Heart right ventricle (tissue), 16 donors: ENCODE measurements around the gene AP1M1. TPM values are rescaled to one million over a fixed set of nuclear protein-coding genes. Genes with fewer than 3 reads are reported as not detected.

Experiments
- ATAC-seq, 8 donors: fragments of 200-7000 bp; cut with Tn5 transposase; one replicate each; pipeline ENCODE4 v1.9.1; 2020; ENCODE audit warnings: mild to moderate bottlenecking in 8 of 8, moderate library complexity in 8 of 8, moderate number of reproducible peaks in 1 of 8
- DNase-seq, 2 donors: peaks; one replicate each; pipeline ENCODE4 v3.0.0-alpha.2; 2020
- H3K27ac ChIP-seq, 10 donors: fragments of 200-600 bp; sonication (generic) in 2 of 10; one replicate each; pipeline versions ENCODE4 v1.5.0 to v1.8.0; 2020 to 2022; ENCODE audit warnings: mild to moderate bottlenecking in 3 of 10
- H3K27me3 ChIP-seq, 7 donors: fragments of 200-600 bp; one replicate each; pipeline ENCODE4 v1.8.0; 2021 to 2022; ENCODE audit warnings: mild to moderate bottlenecking in 2 of 7
- H3K36me3 ChIP-seq, 9 donors: fragments of 200-600 bp; sonication (generic) in 1 of 9; one replicate each; pipeline versions ENCODE4 v1.5.0 to v1.8.0; 2020 to 2022; ENCODE audit warnings: mild to moderate bottlenecking in 2 of 9
- H3K4me1 ChIP-seq, 9 donors: fragments of 200-600 bp; sonication (generic) in 1 of 9; one replicate each; pipeline versions ENCODE4 v1.5.0 to v1.8.0; 2020 to 2022; ENCODE audit warnings: mild to moderate bottlenecking in 4 of 9
- H3K4me3 ChIP-seq, 10 donors: fragments of 200-600 bp; sonication (generic) in 2 of 10; one replicate each; pipeline versions ENCODE4 v1.5.0 to v1.8.0; 2020 to 2022; ENCODE audit warnings: mild to moderate bottlenecking in 7 of 10, moderate library complexity in 2 of 10
- H3K9me3 ChIP-seq, 11 donors: fragments of 200-600 bp in 10 of 11; sonication (generic) in 2 of 11; one replicate each; pipeline versions ENCODE4 v1.5.0 to v1.8.0; 2013 to 2022; ENCODE audit warnings: mild to moderate bottlenecking in 2 of 11, control low read depth in 1 of 11, moderate library complexity in 1 of 11
- CTCF ChIP-seq, 9 donors: fragments of 200-600 bp; sonication (generic) in 2 of 9; IDR thresholded peaks; one replicate each; pipeline versions ENCODE4 v1.5.0 to v1.8.0; 2021 to 2022; ENCODE audit warnings: antibody characterized with exemption in 9 of 9, mild to moderate bottlenecking in 5 of 9, moderate library complexity in 1 of 9
- WGBS, 2 donors: extraction: QIAGEN DNeasy Blood & Tissue Kit; methylation state at CpG; one replicate each; pipeline ENCODE4 v1.1.7; 2013; ENCODE audit warnings: inconsistent platforms in 1 of 2; 5-methylcytosine and 5-hydroxymethylcytosine counted together
- intact Hi-C, 10 donors: fragments of 100-400 bp; cut with DNase I; formaldehyde crosslinking; loops; one replicate each; pipeline versions ENCODE4 v1.11.1 to v1.14.2; 2022
- polyA plus RNA-seq, 2 donors: library from polyadenylated mRNA; stranded (reverse); fragments of 200-250 nt; gene quantifications; one replicate each; pipeline ENCODE4 v1.2.3, GENCODE V29; 2013
- total RNA-seq, 10 donors: library from RNA; stranded (reverse); fragmentation: NEBNext Ultra II Directional in 3 of 10; extraction: Animal tissue kit (Norgen Biotek cat#: 25700) in 3 of 10; gene quantifications; one replicate each; pipeline versions ENCODE4 v1.2.1 to v1.2.4, GENCODE V29; 2021 to 2023
- donor health status: Arrhythmogenic right ventricular cardiomyopathy.
- donor health status: ischemic (EF 13 %, LVEDD 7.1; RV severe dilation, severe dysfunction).
- donor health status: healthy with polysubstance abuse.
- donor health status: DM: no; HTN: yes; CAD: no.
- donor health status: DM: no; HTN: no; CAD: no.
- donor health status: ischemic (EF 25% LVEDD 6.9; RV normal size, moderate dysfunction).
- donor health status: ischemic (EF 25% LVEDD 5.7; RV mildly dilated, moderate dysfunction).
- donor health status: healthy.
- donor health status: DM: yes; HTN: yes; CAD: no.
- donor health status: Ischemic cardiomyopathy.
- donor health status: ischemic (EF 35%, LVEDD 5.7; RV mildly dilated, moderate dysfunction).
- donor health status: nonischemic (EF 11% LVEDD 7.7; RV severe dilation, severe dysfunction).
- donor health status: DM: yes; HTN: yes; CAD: no.
- donor health status: PGD.
- donor health status: ischemic (EF 29% LVEDD 5.4; RV normal size, mild dysfunction).
- donor health status: nonischemic (EF 23%, LVEDD 6.1; RV moderate dilation, normal function).

Gene AP1M1
- total and polyA plus RNA-seq, 12 donors = 25.5 to 79.0 (median 47.0) TPM

- no peak for DNase-seq
- Histone ChIP-seq H3K9me3 (no peaks in the 10 kb centered on the region), H3K27ac (no peak overlapping the region), H3K4me1 (peaks cover 0 to 23% (median 0%) of the 10 kb centered on the region in 9 donors), H3K4me3 (no peak overlapping the region), H3K27me3 (no peaks in the 10 kb centered on the region), H3K36me3 (peaks cover 0 to 10% (median 0%) of the 10 kb centered on the region in 9 donors)
- intact Hi-C loops = no loop called here
- no peak for ATAC-seq
- 91 to 94% methylated on average over 8 of the region's 8 CpGs for WGBS, 2 donors
- TF ChIP-seq CTCF (IDR thresholded peaks at IDR 0.05) = no peak
Observed at GRCh38 chr19:16154557-16154956, 43.2 kb upstream of the AP1M1 start.

GRCh38 chr19:16155128-16155527, 42.6 kb upstream of the AP1M1 start:
- ATAC-seq (no peak), DNase-seq (no peak)
- no peaks in the 10 kb centered on the region for H3K27me3 ChIP-seq
- no peak overlapping the region for H3K27ac ChIP-seq
- H3K9me3 ChIP-seq = no peaks in the 10 kb centered on the region
- intact Hi-C loops = no loop called here
- no peak overlapping the region for H3K4me3 ChIP-seq
- peaks cover 0 to 10% (median 0%) of the 10 kb centered on the region in 9 donors for H3K36me3 ChIP-seq
- peaks cover 0 to 18% (median 0%) of the 10 kb centered on the region in 9 donors for H3K4me1 ChIP-seq
- TF ChIP-seq CTCF (IDR thresholded peaks at IDR 0.05) = no peak
- 80 to 100% methylated on average over 1 of the region's 1 CpG for WGBS, 2 donors

GRCh38 chr19:16156904-16157303, 40.8 kb upstream of the AP1M1 start:
- intact Hi-C loops = no loop called here
- DNase-seq (no peak), ATAC-seq (no peak)
- Histone ChIP-seq H3K9me3 (no peaks in the 10 kb centered on the region), H3K27ac (no peak overlapping the region), H3K4me1 (peaks cover 0 to 4% (median 0%) of the 10 kb centered on the region in 9 donors), H3K36me3 (peaks cover 0 to 10% (median 0%) of the 10 kb centered on the region in 9 donors), H3K4me3 (no peak overlapping the region), H3K27me3 (no peaks in the 10 kb centered on the region)
- 72 to 79% methylated on average over 6 of the region's 6 CpGs for WGBS, 2 donors
- no peak for TF ChIP-seq CTCF (IDR thresholded peaks at IDR 0.05)

- no peaks in the 10 kb centered on the region for H3K9me3 ChIP-seq
- no peak overlapping the region for H3K27ac ChIP-seq
- H3K4me1 ChIP-seq = peaks cover 0 to 4% (median 0%) of the 10 kb centered on the region in 9 donors
- H3K36me3 ChIP-seq = peaks cover 0 to 10% (median 0%) of the 10 kb centered on the region in 9 donors
- TF ChIP-seq CTCF (IDR thresholded peaks at IDR 0.05) = no peak
- intact Hi-C loops = no loop called here
- no peaks in the 10 kb centered on the region for H3K27me3 ChIP-seq
- no peak overlapping the region for H3K4me3 ChIP-seq
- 84 to 88% methylated on average over 10 of the region's 10 CpGs for WGBS, 2 donors
- DNase-seq = no peak
- no peak for ATAC-seq
Observed at GRCh38 chr19:16157601-16158000, 40.1 kb upstream of the AP1M1 start.
